HCT116 (cell line): Measurements from ENCODE around the gene NUP188. TPM values are rescaled to one million over a fixed set of nuclear protein-coding genes. Genes with fewer than 3 reads are reported as not detected.

ENCODE experiments used
- ATAC-seq: fragments of 200-7000 bp; cut with Tn5 transposase; 2 replicates; pipeline ENCODE4 v1.9.1; 2020; ENCODE audit warnings: mild to moderate bottlenecking, moderate library complexity
- BruUV-seq: library from RNA; stranded (reverse); fragments of 400-500 nt; replicated peaks from 2 replicates; lab custom pipeline; 2021; lab: Mats Ljungman, UMichigan
- CTCF ChIA-PET: fragments of 300-600 bp; sonication (Branson Sonifier 250); formaldehyde crosslinking; loops from one replicate; lab custom pipeline; 2021; ENCODE audit warnings: antibody characterized with exemption; lab: Charles Lee
- POLR2A ChIA-PET: fragments of 300-600, 350-600 bp; sonication (Branson Sonifier 250); formaldehyde crosslinking; loops from one replicate; lab custom pipeline; 2021; ENCODE audit warnings: antibody characterized with exemption; lab: Charles Lee
- RAD21 ChIA-PET, 2 experiments: fragments of 300-600 bp; sonication (Branson Sonifier 250); formaldehyde crosslinking; loops; one replicate each; lab custom pipeline; 2023; ENCODE audit warnings: low total read pairs in 2 of 2; ENCODE audit not compliant: uncharacterized antibody in 2 of 2, unreplicated experiment in 2 of 2, low non-redundant PET in 1 of 2; lab: Charles Lee
- DNase-seq: peaks from one replicate; pipeline ENCODE4 v3.0.0-alpha.2; 2010; ENCODE audit warnings: low read depth, low spot score
- H2AFZ ChIP-seq: fragments of 200-600 bp; shearing (Covaris generic), sonication (generic); 2 replicates; pipeline ENCODE4 v1.6.1; 2017; ENCODE audit warnings: low read depth, mixed run types, mixed read lengths, antibody characterized with exemption, low read length; ENCODE audit not compliant: poor library complexity, severe bottlenecking
- H3K27ac ChIP-seq: 2 replicates; pipeline ENCODE4 v1.5.1; 2012; ENCODE audit warnings: low read depth, low read length
- H3K27me3 ChIP-seq: fragments of 200-600 bp; sonication (generic); 2 replicates; pipeline ENCODE4 v1.6.1; 2016; ENCODE audit warnings: mixed run types, low read length, mixed read lengths; ENCODE audit not compliant: insufficient read depth
- H3K36me3 ChIP-seq, 2 experiments: fragments of 200-500 bp in 1 of 2; fragments of 200-600 bp in 1 of 2; sonication (Bioruptor generic) in 1 of 2; sonication (generic) in 1 of 2; 2 replicates each; pipeline versions ENCODE4 v1.5.1 to v1.6.1; 2014 to 2016; ENCODE audit warnings: low read length in 2 of 2, inconsistent platforms in 1 of 2, mixed read lengths in 1 of 2, mixed run types in 1 of 2; ENCODE audit not compliant: insufficient read depth in 2 of 2, control insufficient read depth in 1 of 2
- H3K4me1 ChIP-seq, 2 experiments: fragments of 200-600 bp in 1 of 2; sonication (generic) in 1 of 2; 2 replicates each; pipeline versions ENCODE4 v1.5.1 to v1.6.1; 2012 to 2017; ENCODE audit warnings: low read length in 2 of 2, inconsistent platforms in 1 of 2, mild to moderate bottlenecking in 1 of 2, mixed read lengths in 1 of 2, mixed run types in 1 of 2, moderate library complexity in 1 of 2; ENCODE audit not compliant: insufficient read depth in 2 of 2, control insufficient read depth in 1 of 2
- H3K4me2 ChIP-seq: fragments of 200-600 bp; sonication (generic); 2 replicates; pipeline ENCODE4 v1.6.1; 2017; ENCODE audit warnings: mixed run types, low read length, mixed read lengths
- H3K4me3 ChIP-seq, 2 experiments: fragments of 200-600 bp in 1 of 2; sonication (generic) in 1 of 2; replicated peaks in 1 of 2; 2 replicates each; pipeline ENCODE4 v1.5.1; 2011 to 2016; ENCODE audit warnings: low read length in 2 of 2, control low read depth in 1 of 2, low read depth in 1 of 2, mild to moderate bottlenecking in 1 of 2, mixed read lengths in 1 of 2, mixed run types in 1 of 2
- H3K79me2 ChIP-seq: fragments of 200-600 bp; sonication (generic); 2 replicates; pipeline ENCODE4 v1.6.1; 2017; ENCODE audit warnings: mild to moderate bottlenecking, mixed run types, low read length, moderate library complexity, mixed read lengths; ENCODE audit not compliant: insufficient read depth
- H3K9ac ChIP-seq: fragments of 200-600 bp; sonication (generic); 2 replicates; pipeline ENCODE4 v1.6.1; 2016; ENCODE audit warnings: low read length, mixed read lengths
- H3K9me2 ChIP-seq: fragments of 200-600 bp; sonication (generic), shearing (Covaris generic); 2 replicates; pipeline ENCODE4 v1.6.1; 2017; ENCODE audit warnings: mixed run types, mild to moderate bottlenecking, moderate library complexity; ENCODE audit not compliant: insufficient read depth
- H3K9me3 ChIP-seq, 2 experiments: fragments of 200-500 bp in 1 of 2; fragments of 200-600 bp in 1 of 2; sonication (Bioruptor generic) in 1 of 2; sonication (generic) in 1 of 2; 2 replicates each; pipeline ENCODE4 v1.6.1; 2014 to 2017; ENCODE audit warnings: low read length in 2 of 2, mixed read lengths in 2 of 2, inconsistent platforms in 1 of 2, low read depth in 1 of 2, mild to moderate bottlenecking in 1 of 2, mixed run types in 1 of 2, moderate library complexity in 1 of 2; ENCODE audit not compliant: control insufficient read depth in 1 of 2, insufficient read depth in 1 of 2
- H4K20me1 ChIP-seq: fragments of 200-600 bp; sonication (generic), shearing (Covaris generic); 2 replicates; pipeline ENCODE4 v1.6.1; 2017; ENCODE audit warnings: mixed run types, mild to moderate bottlenecking, moderate library complexity; ENCODE audit not compliant: insufficient read depth
- CEBPB ChIP-seq: IDR thresholded peaks from 2 replicates; pipeline ENCODE4 v1.6.1; 2012; ENCODE audit warnings: low read depth
- EZH2 ChIP-seq: fragments of 200-600 bp; sonication (generic); IDR thresholded peaks from 2 replicates; pipeline ENCODE4 v1.6.1; 2017; ENCODE audit warnings: antibody characterized with exemption, mixed run types
- EZH2phosphoT487 ChIP-seq: fragments of 200-600 bp; IDR thresholded peaks from 2 replicates; pipeline ENCODE4 v1.6.1; 2018; ENCODE audit warnings: antibody characterized with exemption, borderline replicate concordance
- POLR2A ChIP-seq: IDR thresholded peaks from 2 replicates; pipeline ENCODE4 v1.7.0; 2011; ENCODE audit warnings: borderline replicate concordance; ENCODE audit not compliant: insufficient read depth, insufficient read length; ENCODE audit errors: extremely low read depth
- RAD21 ChIP-seq: IDR thresholded peaks from 2 replicates; pipeline ENCODE4 v1.6.1; 2012; ENCODE audit warnings: low read depth, mild to moderate bottlenecking
- SRF ChIP-seq: IDR thresholded peaks from 2 replicates; pipeline ENCODE4 v1.6.1; 2012; ENCODE audit warnings: low read depth
- TCF7L2 ChIP-seq: IDR thresholded peaks from 2 replicates; pipeline ENCODE4 v1.7.0; 2011; ENCODE audit warnings: borderline replicate concordance, inconsistent platforms; ENCODE audit not compliant: insufficient read depth, insufficient read length; ENCODE audit errors: extremely low read depth
- intact Hi-C: fragments of 100-400 bp; cut with micrococcal nuclease; formaldehyde crosslinking; loops from 2 replicates; pipeline ENCODE4 v1.10.0; 2022
- total RNA-seq: library from RNA; stranded (reverse); gene quantifications from one replicate; pipeline ENCODE4 v1.2.1, GENCODE V29; 2021; ENCODE audit not compliant: unreplicated experiment
- TF ChIP-seq, protein P1 (sequence below): IDR thresholded peaks from 2 replicates; pipeline ENCODE4 v1.6.1; 2012
- TF ChIP-seq, protein P2 (sequence below), 3 experiments: fragments of 200-600 bp in 1 of 3; sonication (generic) in 1 of 3; IDR thresholded peaks in 2 of 3; conservative IDR thresholded peaks in 1 of 3; 2 replicates each; pipeline ENCODE4 v1.5.1; 2012 to 2017; ENCODE audit warnings: low read depth in 2 of 3, low read length in 2 of 3, antibody characterized with exemption in 1 of 3, borderline replicate concordance in 1 of 3, control low read depth in 1 of 3, mild to moderate bottlenecking in 1 of 3, mixed read lengths in 1 of 3, mixed run types in 1 of 3, moderate library complexity in 1 of 3; ENCODE audit not compliant: insufficient read depth in 1 of 3

Gene NUP188
- total RNA-seq, 1 experiment from 2014 or later, result 115 TPM

DNA sequence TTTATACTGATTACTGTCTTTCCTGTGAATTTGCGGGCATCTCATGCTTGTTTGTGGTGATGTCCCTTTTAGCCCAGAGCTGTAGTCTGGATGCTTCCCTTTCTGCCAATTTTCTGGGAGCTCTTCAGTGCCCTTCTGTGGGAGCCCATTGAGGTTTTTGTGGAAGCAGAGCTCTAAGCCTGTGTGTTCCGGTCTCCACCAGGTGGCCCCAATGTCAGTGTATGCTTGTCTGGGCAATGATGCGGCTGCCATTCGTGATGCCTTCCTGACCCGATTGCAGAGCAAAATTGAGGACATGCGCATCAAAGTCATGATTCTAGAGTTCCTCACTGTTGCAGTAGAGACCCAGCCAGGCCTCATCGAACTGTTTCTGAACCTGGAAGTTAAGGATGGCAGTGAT, 45.5 kb downstream of the NUP188 start:
- RAD21 ChIA-PET, result interaction anchor here in 1 of 2 experiments (0.8 kb wide), 1 partner anchor 35 kb away, joined by 3 read pairs; the partner anchor contains the start of gene SH3GLB2
- H3K27me3 ChIP-seq, result no peaks in the 10 kb centered on the region
- H3K4me3 ChIP-seq, result no peak overlapping the region
- TF ChIP-seq CEBPB (no peak), RAD21 (peak; percentile 40), SRF (no peak), TCF7L2 (no peak), POLR2A (no peak), EZH2phosphoT487 (no peak), EZH2 (no peak)
- TF ChIP-seq, protein P1, sequence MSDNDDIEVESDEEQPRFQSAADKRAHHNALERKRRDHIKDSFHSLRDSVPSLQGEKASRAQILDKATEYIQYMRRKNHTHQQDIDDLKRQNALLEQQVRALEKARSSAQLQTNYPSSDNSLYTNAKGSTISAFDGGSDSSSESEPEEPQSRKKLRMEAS, result no peak
- TF ChIP-seq, protein P2, sequence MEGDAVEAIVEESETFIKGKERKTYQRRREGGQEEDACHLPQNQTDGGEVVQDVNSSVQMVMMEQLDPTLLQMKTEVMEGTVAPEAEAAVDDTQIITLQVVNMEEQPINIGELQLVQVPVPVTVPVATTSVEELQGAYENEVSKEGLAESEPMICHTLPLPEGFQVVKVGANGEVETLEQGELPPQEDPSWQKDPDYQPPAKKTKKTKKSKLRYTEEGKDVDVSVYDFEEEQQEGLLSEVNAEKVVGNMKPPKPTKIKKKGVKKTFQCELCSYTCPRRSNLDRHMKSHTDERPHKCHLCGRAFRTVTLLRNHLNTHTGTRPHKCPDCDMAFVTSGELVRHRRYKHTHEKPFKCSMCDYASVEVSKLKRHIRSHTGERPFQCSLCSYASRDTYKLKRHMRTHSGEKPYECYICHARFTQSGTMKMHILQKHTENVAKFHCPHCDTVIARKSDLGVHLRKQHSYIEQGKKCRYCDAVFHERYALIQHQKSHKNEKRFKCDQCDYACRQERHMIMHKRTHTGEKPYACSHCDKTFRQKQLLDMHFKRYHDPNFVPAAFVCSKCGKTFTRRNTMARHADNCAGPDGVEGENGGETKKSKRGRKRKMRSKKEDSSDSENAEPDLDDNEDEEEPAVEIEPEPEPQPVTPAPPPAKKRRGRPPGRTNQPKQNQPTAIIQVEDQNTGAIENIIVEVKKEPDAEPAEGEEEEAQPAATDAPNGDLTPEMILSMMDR (IDR thresholded peaks at IDR 0.05 in 2 of 3, conservative IDR thresholded peaks at IDR 0.05 in 1 of 3; ENCODE audit: borderline replicate concordance in 1 of 3, insufficient read depth in 1 of 3, low read depth in 2 of 3, low read length in 2 of 3), result peak; percentile 33 to 44 (median 40); a peak in 5 of 6 replicates
- H3K27ac ChIP-seq, result no peak overlapping the region
- ATAC-seq, result peak; percentile 87
- no peaks in the 10 kb centered on the region for H4K20me1 ChIP-seq
- H3K9me3 ChIP-seq, result no peaks in the 10 kb centered on the region
- no peaks in the 10 kb centered on the region for H3K4me1 ChIP-seq
- H3K4me2 ChIP-seq, result no peak overlapping the region
- no TSS peak for BruUV-seq
- DNase-seq, result no peak
- no peak overlapping the region for H3K9ac ChIP-seq
- POLR2A ChIA-PET, result no interaction called here
- intact Hi-C loops, result no loop called here
- H2AFZ ChIP-seq, result no peak overlapping the region
- no peaks in the 10 kb centered on the region for H3K9me2 ChIP-seq
- CTCF ChIA-PET, result interaction anchor here (0.6 to 0.7 kb wide), 2 partner anchors 27 to 260 kb away, joined by 3 read pairs; no protein-coding TSS in a partner anchor
- peaks cover 56 to 61% of the 10 kb centered on the region in 2 experiments for H3K36me3 ChIP-seq
- H3K79me2 ChIP-seq, result no peaks in the 10 kb centered on the region
